ENCODE data around the gene E2F4.

E2F4 gene

GRCh38 chr16:67157892-67158635 is 33.9 kb upstream of the E2F4 start:
- DNase-seq = no peak

DNA sequence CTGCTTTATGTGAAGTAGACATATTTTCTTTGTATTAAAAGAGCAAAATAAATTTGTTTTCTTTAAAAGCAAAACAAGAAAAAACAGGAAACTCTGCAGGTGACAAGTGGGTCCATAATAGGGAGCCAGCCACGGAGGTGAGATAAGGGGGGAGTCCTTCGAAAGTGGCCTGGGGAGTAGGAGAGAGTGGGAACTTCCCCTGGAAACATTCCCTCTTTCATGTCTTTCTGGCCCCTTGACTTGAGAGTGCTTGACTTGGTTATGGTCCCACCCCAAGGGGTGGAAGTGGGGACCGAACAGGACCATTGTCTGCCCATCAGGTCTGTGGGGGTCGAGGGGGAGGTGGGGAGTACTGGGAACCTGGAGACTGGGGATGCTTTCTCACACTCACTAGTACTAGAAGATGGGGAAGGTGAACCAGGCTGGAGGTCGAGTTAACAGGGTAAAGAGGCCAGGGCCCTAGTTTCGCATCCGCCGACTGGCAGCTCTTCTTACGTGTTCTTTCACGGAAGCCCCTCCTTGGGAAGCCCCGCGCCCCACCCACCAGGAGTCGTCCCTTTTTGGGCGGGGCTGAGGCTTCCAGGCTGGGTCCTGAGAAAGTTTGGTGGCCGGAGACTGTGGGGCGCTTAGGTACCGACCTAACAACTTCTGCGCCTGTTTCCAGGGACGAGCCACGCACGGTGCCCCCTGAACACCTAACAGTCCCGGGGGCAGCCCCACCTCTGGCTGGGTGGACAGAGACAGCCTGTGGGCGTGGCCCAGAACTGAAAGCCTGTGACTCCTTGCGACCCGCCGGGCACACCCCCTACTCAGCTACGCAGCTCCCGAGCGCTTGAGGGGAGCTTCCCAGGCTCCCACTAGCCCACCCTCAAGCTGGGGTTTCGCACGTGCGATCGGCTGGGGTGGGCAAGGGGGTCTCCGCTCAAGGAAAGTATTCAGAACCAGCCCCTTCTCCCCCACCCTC is 33.0 kb upstream of the E2F4 start:
- peak; percentile 36 for DNase-seq

DNA sequence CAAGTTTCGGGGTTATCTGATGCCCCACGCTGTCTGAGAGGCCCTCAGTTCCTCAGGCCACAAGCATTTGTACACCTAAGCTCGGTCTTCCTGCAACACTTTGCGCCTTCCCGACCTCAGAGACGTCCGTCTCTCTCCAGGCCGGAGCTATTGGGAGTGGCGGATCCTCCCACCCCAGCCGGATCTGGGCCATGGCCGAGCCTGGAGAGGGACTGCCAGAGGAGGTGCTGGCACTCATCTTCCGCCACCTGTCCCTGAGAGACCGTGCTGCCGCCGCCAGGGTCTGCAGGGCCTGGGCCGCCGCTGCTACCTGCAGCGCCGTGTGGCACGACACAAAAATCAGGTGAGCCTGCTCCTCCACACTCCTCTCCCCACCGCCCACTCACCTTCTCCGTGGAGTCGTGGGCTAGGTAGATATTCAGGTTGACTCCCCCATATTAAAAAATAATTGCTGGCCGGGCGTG is 30.3 kb upstream of the E2F4 start:
- DNase-seq = no peak

DNA sequence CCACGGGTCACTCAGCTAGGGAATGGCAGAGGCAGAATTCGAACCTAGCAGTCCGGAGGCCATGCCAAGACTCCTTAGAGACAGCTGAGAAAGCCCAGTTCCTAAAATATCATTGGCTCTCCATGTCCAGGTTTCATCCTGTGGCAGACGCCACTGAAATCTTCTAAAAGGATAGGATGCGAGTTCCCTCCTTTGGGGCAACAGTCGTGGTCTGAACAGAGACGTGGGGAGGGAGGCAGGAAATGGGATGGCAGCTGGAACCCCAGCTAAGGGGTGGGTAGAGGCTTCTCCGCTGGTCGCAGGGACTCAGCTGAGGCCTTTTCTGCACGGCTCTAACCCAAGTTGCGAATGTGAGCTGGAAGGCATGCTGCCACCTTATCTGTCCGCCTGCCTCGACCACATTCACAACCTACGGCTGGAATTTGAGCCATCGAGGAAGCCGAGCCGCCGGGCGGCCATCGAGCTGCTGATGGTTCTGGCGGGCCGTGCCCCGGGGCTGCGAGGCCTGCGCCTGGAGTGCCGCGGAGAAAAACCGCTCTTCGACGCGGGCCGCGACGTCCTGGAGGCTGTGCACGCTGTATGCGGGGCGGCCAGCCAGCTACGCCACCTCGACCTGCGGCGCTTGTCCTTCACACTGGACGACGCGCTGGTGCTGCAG is 29.3 kb upstream of the E2F4 start:
- peak; percentile 41 for DNase-seq

DNA sequence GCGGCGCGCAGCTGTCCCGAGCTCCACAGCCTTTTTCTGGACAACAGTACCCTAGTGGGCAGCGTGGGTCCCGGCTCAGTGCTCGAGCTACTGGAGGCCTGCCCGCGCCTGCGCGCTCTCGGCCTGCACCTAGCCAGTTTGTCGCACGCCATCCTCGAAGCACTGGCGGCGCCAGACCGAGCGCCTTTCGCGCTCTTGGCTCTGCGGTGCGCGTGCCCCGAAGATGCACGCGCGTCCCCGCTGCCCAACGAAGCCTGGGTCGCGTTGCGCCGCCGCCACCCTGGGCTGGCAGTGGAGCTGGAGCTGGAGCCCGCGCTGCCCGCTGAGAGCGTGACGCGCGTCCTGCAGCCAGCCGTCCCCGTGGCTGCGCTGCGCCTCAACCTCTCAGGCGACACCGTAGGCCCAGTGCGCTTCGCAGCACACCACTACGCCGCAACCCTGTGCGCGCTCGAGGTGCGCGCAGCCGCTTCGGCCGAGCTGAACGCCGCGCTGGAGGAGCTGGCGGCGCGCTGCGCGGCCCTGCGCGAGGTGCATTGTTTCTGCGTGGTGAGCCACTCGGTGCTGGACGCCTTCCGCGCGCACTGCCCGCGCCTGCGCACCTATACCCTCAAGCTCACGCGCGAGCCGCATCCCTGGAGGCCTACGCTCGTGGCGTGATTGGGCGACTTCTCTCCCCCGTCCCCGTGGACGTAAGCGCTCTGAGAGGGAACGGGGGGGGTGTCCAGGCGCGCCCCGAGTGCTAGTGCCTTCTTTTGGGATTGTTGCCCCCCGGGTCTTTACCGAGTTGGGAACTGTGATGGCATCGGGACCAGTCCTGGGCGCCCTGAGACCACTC is 28.6 kb upstream of the E2F4 start:
- DNase-seq = peak; percentile 59

DNA sequence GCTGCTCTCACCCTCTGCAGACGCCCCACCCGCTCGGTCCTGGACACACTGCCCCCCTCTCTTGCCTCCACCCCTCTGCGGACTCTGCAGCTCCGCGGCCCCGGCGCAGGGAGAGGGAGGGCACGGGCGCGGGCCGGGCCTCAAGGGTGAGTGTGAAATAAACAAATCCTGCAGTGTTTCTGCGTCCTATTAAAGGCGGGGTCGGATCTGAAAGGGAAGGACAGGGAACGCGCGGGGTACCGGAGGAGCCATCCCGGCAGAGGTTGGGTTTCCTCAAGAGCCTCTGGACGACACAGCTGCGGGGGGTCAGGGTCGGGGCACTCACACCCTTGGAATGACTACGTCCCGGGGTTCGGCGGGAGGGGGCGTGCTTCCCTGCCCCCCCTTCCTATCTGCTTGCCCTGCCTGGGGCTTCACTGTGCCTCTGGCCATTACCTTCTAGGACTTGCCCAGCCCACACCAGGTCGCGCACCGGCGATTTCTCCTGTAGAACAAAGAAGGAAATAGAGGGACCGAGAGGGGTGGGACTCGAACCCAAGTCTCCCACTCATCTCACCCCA is 27.9 kb upstream of the E2F4 start:
- no peak for DNase-seq

DNA sequence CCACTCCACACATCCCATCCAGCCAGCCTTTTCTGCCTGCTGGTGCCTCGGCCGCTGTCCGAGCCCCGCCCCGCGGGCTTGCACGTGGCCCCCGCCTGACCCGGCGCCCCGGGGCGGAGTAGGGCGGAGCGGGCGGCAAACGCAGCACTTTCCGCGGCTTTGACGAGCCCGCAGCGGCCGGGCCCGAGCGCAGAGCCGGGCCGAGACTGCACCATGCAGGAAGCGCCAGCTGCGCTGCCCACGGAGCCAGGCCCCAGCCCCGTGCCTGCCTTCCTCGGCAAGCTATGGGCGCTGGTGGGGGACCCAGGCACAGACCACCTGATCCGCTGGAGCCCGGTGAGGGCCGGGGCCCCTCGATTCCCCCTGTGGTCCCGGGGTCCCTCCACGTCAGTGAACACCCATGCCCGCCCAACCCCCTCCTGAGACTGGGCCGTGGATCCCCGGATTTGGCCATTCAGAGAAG is 27.3 kb upstream of the E2F4 start, which contains the start of gene HSF4:
HSF4 (plus strand) TSS at position 147 of the 463 bp plus-strand sequence; CDS start at position 214, 67 bp downstream.
- peak; percentile 32 for DNase-seq

DNA sequence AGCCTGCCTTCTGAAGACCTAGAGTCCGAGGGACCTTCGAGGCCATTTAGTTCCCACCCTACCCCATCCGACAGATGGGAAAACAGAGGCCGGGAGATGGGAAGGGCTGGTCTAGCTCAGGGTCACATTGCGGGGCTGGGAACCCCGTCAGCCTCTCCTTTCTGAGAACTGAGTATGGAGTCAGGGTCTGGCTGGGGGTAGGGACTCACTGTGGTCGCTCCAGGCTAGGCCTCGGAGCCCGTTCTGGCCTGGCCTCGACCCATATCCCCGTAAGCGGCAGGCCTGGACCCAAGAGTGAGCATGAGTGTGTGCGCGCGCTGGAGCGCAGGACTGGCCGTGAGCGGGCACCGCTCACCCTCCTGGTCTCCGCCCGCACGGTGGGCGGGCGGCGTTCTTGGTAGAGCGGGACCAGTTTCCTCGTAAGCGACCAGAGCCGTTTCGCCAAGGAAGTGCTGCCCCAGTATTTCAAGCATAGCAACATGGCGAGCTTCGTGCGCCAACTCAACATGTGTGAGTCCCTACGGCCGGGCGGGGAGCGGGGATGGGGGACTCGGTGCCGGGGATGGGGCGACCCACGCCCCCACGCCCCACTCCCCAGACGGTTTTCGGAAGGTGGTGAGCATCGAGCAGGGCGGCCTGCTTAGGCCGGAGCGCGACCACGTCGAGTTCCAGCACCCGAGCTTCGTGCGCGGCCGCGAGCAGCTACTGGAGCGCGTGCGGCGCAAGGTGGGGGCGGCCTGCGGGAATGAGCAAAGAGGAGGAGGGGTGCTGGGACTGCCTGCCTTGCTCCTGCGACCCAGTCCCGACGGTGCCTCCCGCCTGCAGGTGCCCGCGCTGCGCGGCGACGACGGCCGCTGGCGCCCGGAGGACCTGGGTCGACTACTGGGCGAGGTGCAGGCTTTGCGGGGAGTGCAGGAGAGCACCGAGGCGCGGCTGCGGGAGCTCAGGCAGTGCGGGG is 26.6 kb upstream of the E2F4 start:
- DNase-seq = no peak

DNA sequence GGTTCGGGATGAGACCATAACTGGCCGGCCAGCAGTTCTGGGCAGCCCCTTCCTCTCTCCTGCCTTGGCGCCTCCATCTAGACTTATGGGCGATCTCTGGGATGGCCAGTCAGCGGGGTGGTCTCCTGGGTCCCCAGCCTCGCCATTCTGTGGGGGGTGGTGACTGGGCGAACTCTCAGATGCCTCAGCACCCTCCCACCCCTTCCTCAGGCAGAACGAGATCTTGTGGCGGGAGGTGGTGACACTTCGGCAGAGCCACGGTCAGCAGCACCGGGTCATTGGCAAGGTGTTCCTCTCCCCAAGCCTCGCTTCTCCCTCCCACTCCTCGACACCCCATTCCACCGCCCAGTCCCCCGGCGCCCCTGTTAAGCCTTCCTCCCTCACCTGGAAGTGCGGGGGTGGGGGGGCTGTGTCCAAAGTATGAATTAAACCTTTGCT is 25.8 kb upstream of the E2F4 start:
- DNase-seq = no peak

DNA sequence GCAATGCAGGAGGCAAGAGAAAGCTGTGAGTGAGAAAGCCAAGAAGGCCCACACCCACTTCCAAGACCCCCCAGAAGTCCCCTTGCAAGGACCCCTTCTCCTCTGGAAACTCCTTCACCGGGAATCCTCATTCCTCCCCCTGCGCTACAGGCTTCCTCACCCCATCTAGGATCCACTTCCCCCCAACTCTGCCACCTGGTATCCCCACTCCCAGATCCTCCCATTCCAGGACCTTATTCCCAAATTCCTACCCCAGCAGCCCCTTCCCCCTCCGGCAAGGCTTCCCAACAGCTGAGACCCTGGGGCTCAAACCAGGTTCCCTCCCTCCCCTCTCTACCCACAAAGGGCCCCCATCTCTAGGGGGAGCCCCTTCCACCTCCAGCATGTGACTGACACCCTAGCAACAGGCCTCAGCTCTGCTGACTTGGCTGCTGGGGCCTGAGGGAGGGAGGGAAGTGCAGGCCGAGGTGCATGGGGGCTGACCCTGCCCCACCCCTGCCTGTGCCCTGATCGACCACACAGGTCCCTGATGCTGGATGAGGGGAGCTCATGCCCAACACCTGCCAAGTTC is 25.3 kb upstream of the E2F4 start:
- DNase-seq = no peak

DNA sequence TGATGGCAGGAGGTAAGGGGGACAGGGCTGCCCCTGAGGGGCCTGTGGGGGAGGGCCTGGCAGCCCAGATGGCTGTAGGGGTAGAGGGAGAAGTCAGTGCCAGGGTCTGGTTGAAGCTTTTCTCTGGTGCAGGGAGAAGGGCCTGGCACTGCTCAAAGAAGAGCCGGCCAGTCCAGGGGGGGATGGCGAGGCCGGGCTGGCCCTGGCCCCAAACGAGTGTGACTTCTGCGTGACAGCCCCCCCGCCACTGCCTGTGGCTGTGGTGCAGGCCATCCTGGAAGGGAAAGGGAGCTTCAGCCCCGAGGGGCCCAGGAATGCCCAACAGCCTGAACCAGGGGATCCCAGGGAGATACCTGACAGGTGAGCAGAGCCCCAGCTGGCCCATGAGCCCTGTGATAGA is 24.4 kb upstream of the E2F4 start:
- no peak for DNase-seq

GRCh38 chr16:67169011-67169451 is 22.9 kb upstream of the E2F4 start:
- DNase-seq = no peak

- peak; percentile 42 for DNase-seq
These were observed 22.2 kb upstream of the E2F4 start for GRCh38 chr16:67169642-67170167.

- peak; percentile 47 for DNase-seq
These were observed 21.6 kb upstream of the E2F4 start, which contains the start of gene NOL3 for GRCh38 chr16:67170168-67170948. Gene NOL3, plus strand, starts transcription at chr16:67170538.

DNA sequence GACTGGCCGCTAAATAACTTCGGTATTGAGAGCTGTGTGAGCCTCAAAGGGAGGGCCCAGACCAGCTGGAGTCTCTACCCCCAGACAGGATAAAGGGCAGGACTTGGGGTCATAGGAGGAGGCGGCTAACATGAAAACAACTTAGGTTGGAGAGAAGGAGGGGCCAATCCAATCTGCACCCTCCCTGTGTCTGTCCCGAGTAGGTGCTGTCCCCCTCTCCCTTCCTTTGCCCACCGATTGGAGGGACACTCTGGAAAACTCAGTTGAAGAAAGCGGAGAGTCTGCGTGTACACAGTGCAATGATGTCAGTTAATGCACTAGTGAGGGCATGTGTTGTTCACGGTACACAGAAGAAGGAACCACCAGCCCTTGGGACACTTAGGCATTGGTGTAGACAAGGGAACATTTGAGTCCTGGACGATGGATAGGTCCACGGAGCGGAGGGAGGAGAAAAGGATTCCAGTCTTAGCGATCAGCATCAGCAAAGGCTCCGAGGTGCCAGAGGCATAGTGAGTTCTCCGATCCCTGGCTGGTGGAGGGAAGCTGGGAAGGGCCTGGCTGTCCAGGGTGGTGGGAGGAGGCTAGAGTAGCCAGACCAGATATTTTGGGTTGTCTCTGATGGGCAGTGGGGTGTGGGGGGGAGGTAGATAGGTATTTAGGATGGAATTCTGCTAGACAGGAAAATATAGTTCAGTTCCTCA is 20.9 kb upstream of the E2F4 start:
- DNase-seq = no peak

GRCh38 chr16:67173323-67173722 is 18.6 kb upstream of the E2F4 start:
- DNase-seq = no peak

- DNase-seq = peak; percentile 85
These were observed 17.9 kb upstream of the E2F4 start for GRCh38 chr16:67173808-67174705.
